A549 (cell line): Measurements from ENCODE around the gene CTSK. TPM values are rescaled to one million over a fixed set of nuclear protein-coding genes. Genes with fewer than 3 reads are reported as not detected.
"Not testable (repeated sequence)": the region's sequence is repeated elsewhere in the genome, so short reads cannot be mapped to it uniquely, and the experiment has no call there.

Source experiments
- ATAC-seq, 2 experiments: fragments of 200-7000 bp in 1 of 2; fragments of >200 bp in 1 of 2; cut with Nextera tagmentation in 1 of 2; cut with Tn5 transposase in 1 of 2; 3 replicates each; pipeline versions ENCODE4 v1.8.0 to v1.9.1; 2018 to 2020; ENCODE audit warnings: mild to moderate bottlenecking in 1 of 2, moderate library complexity in 1 of 2
- CTCF ChIA-PET: fragments of 300-600 bp; sonication (Branson Sonifier 250); formaldehyde crosslinking; extraction: SDS; loops from one replicate; lab custom pipeline; 2021; ENCODE audit warnings: antibody characterized with exemption, inconsistent platforms; lab: Yijun Ruan, JAX
- POLR2A ChIA-PET: fragments of 350-600 bp; formaldehyde crosslinking; extraction: SDS; loops from one replicate; lab custom pipeline; 2021; ENCODE audit warnings: antibody characterized with exemption, inconsistent platforms; lab: Yijun Ruan, JAX
- DNase-seq, 2 experiments: peaks; one replicate each; pipeline versions ENCODE4 v3.0.0 to v3.0.0-alpha.2; 2011 to 2016; ENCODE audit warnings: low read depth in 1 of 2, low spot score in 1 of 2
- FAIRE-seq: peaks from 2 replicates; lab custom pipeline; 2011; peaks lifted over from hg19 to GRCh38; lab: Jason Lieb, UNC
- H3K27ac ChIP-seq, 2 experiments: fragments of >200 bp; sonication (Bioruptor Twin); formaldehyde crosslinking; 3 replicates each; pipeline ENCODE4 v1.5.1; 2016 to 2017
- H3K4me1 ChIP-seq: fragments of >200 bp; sonication (Bioruptor Twin); formaldehyde crosslinking; 3 replicates; pipeline ENCODE4 v1.6.1; 2016
- H3K4me2 ChIP-seq: fragments of >200 bp; sonication (Bioruptor Twin); formaldehyde crosslinking; 3 replicates; pipeline ENCODE4 v1.6.1; 2016
- H3K4me3 ChIP-seq: fragments of >200 bp; sonication (Bioruptor Twin); formaldehyde crosslinking; 3 replicates; pipeline ENCODE4 v1.5.1; 2016
- H3K9me3 ChIP-seq: fragments of >200 bp; sonication (Bioruptor Twin); formaldehyde crosslinking; 3 replicates; pipeline ENCODE4 v1.6.1; 2016
- CHD2 ChIP-seq: fragments of 150-350 bp; IDR thresholded peaks from 2 replicates; pipeline ENCODE4 v1.6.1; 2014; ENCODE audit warnings: low read length; ENCODE audit not compliant: partially characterized antibody
- E2F6 ChIP-seq: IDR thresholded peaks from 2 replicates; pipeline ENCODE4 v1.6.1; 2012; ENCODE audit warnings: low read depth, borderline replicate concordance
- EHMT2 ChIP-seq: fragments of 200-600 bp; sonication (generic); IDR thresholded peaks from 2 replicates; pipeline ENCODE4 v1.6.1; 2016; ENCODE audit warnings: antibody characterized with exemption, low read depth, mild to moderate bottlenecking, moderate library complexity
- HDAC2 ChIP-seq: fragments of 200-600 bp; sonication (generic); IDR thresholded peaks from 2 replicates; pipeline ENCODE4 v1.6.1; 2016
- HES2 ChIP-seq: fragments of >200 bp; sonication (Bioruptor Twin); formaldehyde crosslinking; IDR thresholded peaks from 2 replicates; pipeline ENCODE4 v1.6.1; 2016
- HOXB13 ChIP-seq: fragments of 250-450 bp; sonication (Bioruptor Pico); IDR thresholded peaks from 2 replicates; pipeline ENCODE4 v1.5.0; 2020; ENCODE audit warnings: low read depth, mild to moderate bottlenecking, moderate library complexity
- HOXB5 ChIP-seq: fragments of 250-450 bp; sonication (Bioruptor Pico); IDR thresholded peaks from 2 replicates; pipeline ENCODE4 v1.5.0; 2020; ENCODE audit warnings: mild to moderate bottlenecking, moderate library complexity
- JUNB ChIP-seq: fragments of >200 bp; sonication (Bioruptor Twin); formaldehyde crosslinking; IDR thresholded peaks from 2 replicates; pipeline ENCODE4 v1.6.1; 2016
- NPAS2 ChIP-seq: fragments of 250-450 bp; sonication (Bioruptor Pico); IDR thresholded peaks from 2 replicates; pipeline ENCODE4 v1.8.0; 2022; ENCODE audit warnings: mild to moderate bottlenecking, moderate library complexity, borderline replicate concordance
- POLR2AphosphoS2 ChIP-seq: conservative IDR thresholded peaks from 2 replicates; pipeline ENCODE4 v1.6.1; 2012; ENCODE audit warnings: low read length, improper control_type of control experiment, inconsistent platforms
- RCOR1 ChIP-seq: fragments of 150-350 bp; IDR thresholded peaks from 2 replicates; pipeline ENCODE4 v1.6.1; 2014; ENCODE audit warnings: antibody characterized with exemption, low read length, low read depth
- RFX5 ChIP-seq: fragments of 450-650 bp; IDR thresholded peaks from 2 replicates; pipeline ENCODE4 v1.7.1; 2014; ENCODE audit warnings: antibody characterized with exemption, mild to moderate bottlenecking, moderate library complexity
- RNF2 ChIP-seq: fragments of 200-600 bp; sonication (generic); IDR thresholded peaks from 2 replicates; pipeline ENCODE4 v1.6.1; 2016; ENCODE audit warnings: low read depth, mild to moderate bottlenecking, antibody characterized with exemption, moderate library complexity, borderline replicate concordance
- SMC3 ChIP-seq: fragments of >200 bp; sonication (Bioruptor Twin); formaldehyde crosslinking; IDR thresholded peaks from 3 replicates; pipeline ENCODE4 v1.6.1; 2018; ENCODE audit warnings: inconsistent platforms
- USF2 ChIP-seq: fragments of 450-650 bp; IDR thresholded peaks from 2 replicates; pipeline ENCODE4 v1.6.1; 2014; ENCODE audit warnings: antibody characterized with exemption
- ZC3H11A ChIP-seq: fragments of 450-650 bp; IDR thresholded peaks from 2 replicates; pipeline ENCODE4 v1.6.1; 2014; ENCODE audit warnings: antibody characterized with exemption, mild to moderate bottlenecking
- ZSCAN20 ChIP-seq: fragments of 250-450 bp; sonication (Bioruptor Pico); IDR thresholded peaks from 2 replicates; pipeline ENCODE4 v1.8.0; 2022; ENCODE audit warnings: mild to moderate bottlenecking, moderate library complexity
- WGBS: methylation state at CpG from one replicate; pipeline ENCODE4 v1.1.6; 2017; ENCODE audit errors: missing lambda C conversion rate; 5-methylcytosine and 5-hydroxymethylcytosine counted together
- polyA minus RNA-seq: library from RNA; depleted of rRNA, polyadenylated mRNA; stranded (reverse); fragments of >200 nt; gene quantifications from 2 replicates; pipeline ENCODE4 v1.2.3, GENCODE V29; 2011; rRNA and poly(A)+ RNA removed
- polyA plus RNA-seq, 4 experiments: library from polyadenylated mRNA; depleted of rRNA in 3 of 4; stranded (reverse); fragments of >200 nt; fragmentation: RNase III in 1 of 4; extraction: RNeasy Plus Mini Kit Qiagen cat#74134 plus additional on column Dnase treatment in 1 of 4; gene quantifications; 2 replicates in 3 of 4; 3 replicates in 1 of 4; pipeline ENCODE4 v1.2.3, GENCODE V29; 2011 to 2017
- TF ChIP-seq, protein P1 (sequence below): fragments of 200-600 bp; sonication (generic); IDR thresholded peaks from 2 replicates; pipeline ENCODE4 v1.6.1; 2016; ENCODE audit warnings: antibody characterized with exemption, mild to moderate bottlenecking, moderate library complexity

CTSK gene
- polyA plus RNA-seq (2011; rRNA removed), result 5.0 and 6.7 TPM in 2 replicates
- polyA plus RNA-seq (2012; cell fraction: cytosol; rRNA removed), result 1.6 and 1.8 TPM in 2 replicates
- 7.3 and 13.3 TPM in 2 replicates for polyA plus RNA-seq (2012; cell fraction: nucleus; rRNA removed)
- 2.4 to 2.5 TPM (median 2.4 TPM) in 3 replicates for polyA plus RNA-seq (2017; fragmentation: RNase III; extraction: RNeasy Plus Mini Kit Qiagen cat#74134 plus additional on column Dnase treatment)
- polyA minus RNA-seq, result 0.95 and 1.8 TPM in 2 replicates

- ChIA-PET CTCF (interaction anchor here (1.2 to 3.6 kb wide), 2 partner anchors 114 to 247 kb away, joined by 3 to 13 read pairs; no protein-coding TSS in a partner anchor), POLR2A (no interaction called here)
- no peak for DNase-seq
- ATAC-seq, result no peak
- no peaks in the 10 kb centered on the region for H3K4me1 ChIP-seq
- H3K4me3 ChIP-seq, result no peak within 1 kb of the TSS
- no peak within 1 kb of the TSS for H3K4me2 ChIP-seq
- TF ChIP-seq E2F6 (no peak), USF2 (no peak), ZC3H11A (no peak), RCOR1 (no peak), NPAS2 (CRISPR knock-in tag) (no peak), HOXB5 (CRISPR knock-in tag) (no peak), EHMT2 (no peak), SMC3 (no peak), HDAC2 (no peak), JUNB (no peak), HOXB13 (CRISPR knock-in tag) (no peak), CHD2 (no peak), ZSCAN20 (CRISPR knock-in tag) (no peak), RFX5 (no peak), RNF2 (no peak), POLR2AphosphoS2 (no peak), HES2 (no peak)
- TF ChIP-seq, protein P1, sequence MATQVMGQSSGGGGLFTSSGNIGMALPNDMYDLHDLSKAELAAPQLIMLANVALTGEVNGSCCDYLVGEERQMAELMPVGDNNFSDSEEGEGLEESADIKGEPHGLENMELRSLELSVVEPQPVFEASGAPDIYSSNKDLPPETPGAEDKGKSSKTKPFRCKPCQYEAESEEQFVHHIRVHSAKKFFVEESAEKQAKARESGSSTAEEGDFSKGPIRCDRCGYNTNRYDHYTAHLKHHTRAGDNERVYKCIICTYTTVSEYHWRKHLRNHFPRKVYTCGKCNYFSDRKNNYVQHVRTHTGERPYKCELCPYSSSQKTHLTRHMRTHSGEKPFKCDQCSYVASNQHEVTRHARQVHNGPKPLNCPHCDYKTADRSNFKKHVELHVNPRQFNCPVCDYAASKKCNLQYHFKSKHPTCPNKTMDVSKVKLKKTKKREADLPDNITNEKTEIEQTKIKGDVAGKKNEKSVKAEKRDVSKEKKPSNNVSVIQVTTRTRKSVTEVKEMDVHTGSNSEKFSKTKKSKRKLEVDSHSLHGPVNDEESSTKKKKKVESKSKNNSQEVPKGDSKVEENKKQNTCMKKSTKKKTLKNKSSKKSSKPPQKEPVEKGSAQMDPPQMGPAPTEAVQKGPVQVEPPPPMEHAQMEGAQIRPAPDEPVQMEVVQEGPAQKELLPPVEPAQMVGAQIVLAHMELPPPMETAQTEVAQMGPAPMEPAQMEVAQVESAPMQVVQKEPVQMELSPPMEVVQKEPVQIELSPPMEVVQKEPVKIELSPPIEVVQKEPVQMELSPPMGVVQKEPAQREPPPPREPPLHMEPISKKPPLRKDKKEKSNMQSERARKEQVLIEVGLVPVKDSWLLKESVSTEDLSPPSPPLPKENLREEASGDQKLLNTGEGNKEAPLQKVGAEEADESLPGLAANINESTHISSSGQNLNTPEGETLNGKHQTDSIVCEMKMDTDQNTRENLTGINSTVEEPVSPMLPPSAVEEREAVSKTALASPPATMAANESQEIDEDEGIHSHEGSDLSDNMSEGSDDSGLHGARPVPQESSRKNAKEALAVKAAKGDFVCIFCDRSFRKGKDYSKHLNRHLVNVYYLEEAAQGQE, result no peak
- TF ChIP-seq, all 56 proteins: peak for 0
- no peak within 1 kb of the TSS for H3K27ac ChIP-seq
- no peaks in the 10 kb centered on the region for H3K9me3 ChIP-seq
- no peak for FAIRE-seq
- 91% methylated on average over 7 of the region's 7 CpGs for WGBS
These were observed at the start of gene CTSK for GRCh38 chr1:150808121-150808520. Gene CTSK (minus strand): TSS chr1:150808260. CDS start chr1:150806805, 1,455 bp downstream.

DNA sequence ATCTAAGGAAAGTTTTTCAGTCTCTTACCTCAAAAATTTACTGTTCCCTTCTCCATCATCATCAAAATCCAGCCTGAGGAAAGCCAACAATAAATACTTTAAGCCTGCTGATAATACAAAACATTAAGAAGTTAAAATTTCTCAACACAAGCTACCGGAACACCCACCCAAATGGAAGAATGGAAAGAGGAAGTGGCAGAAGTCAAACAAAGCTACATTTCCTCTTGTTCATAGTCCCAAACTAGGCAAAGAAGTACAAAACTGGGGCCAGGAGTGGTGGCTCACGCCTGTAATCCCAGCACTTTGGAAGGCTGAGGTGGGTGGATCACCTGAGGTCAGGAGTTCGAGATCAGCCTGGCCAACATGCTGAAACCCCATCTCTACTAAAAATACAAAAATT lies 44.7 kb upstream of the CTSK start:
- CTCF ChIA-PET, result not testable (repeated sequence)
- peaks cover 15% of the 10 kb centered on the region for H3K9me3 ChIP-seq
- 89% methylated on average over 3 of the region's 3 CpGs for WGBS

GRCh38 chr1:150850801-150851362 lies 42.8 kb upstream of the CTSK start:
- WGBS, result 93% methylated on average over 3 of the region's 49 CpGs
- H3K4me3 ChIP-seq, H3K4me1 ChIP-seq, H3K27ac ChIP-seq, POLR2A ChIA-PET, DNase-seq, H3K4me2 ChIP-seq, CTCF ChIA-PET, ATAC-seq, FAIRE-seq: not testable (repeated sequence)
- H3K9me3 ChIP-seq, result peaks cover 15% of the 10 kb centered on the region

More for the DNA sequence above, 44.7 kb upstream of the CTSK start:
- FAIRE-seq, ATAC-seq, POLR2A ChIA-PET, DNase-seq, H3K4me2 ChIP-seq, H3K27ac ChIP-seq, H3K4me1 ChIP-seq, H3K4me3 ChIP-seq: not testable (repeated sequence)
